NCI-H82 treated with DMSO at 0.1 percent for 48 hours (cell line): ENCODE data around the gene TRAPPC2L.
"Not testable (repeated sequence)": the region's sequence is repeated elsewhere in the genome, so short reads cannot be mapped to it uniquely, and the experiment has no call there.

Experiments used
- DNase-seq: peaks from one replicate; lab custom pipeline; 2025; ENCODE audit not compliant: unreplicated experiment; lab: John Stamatoyannopoulos, UW

The TRAPPC2L gene

GRCh38 chr16:88818575-88818874 is 38.4 kb upstream of the TRAPPC2L start:
- DNase-seq, result no peak

GRCh38 chr16:88819126-88819525 is 37.8 kb upstream of the TRAPPC2L start:
- DNase-seq, result no peak

- DNase-seq, result no peak
Observed at GRCh38 chr16:88820385-88821025, 36.4 kb upstream of the TRAPPC2L start.

GRCh38 chr16:88821168-88821850 is 35.6 kb upstream of the TRAPPC2L start:
- DNase-seq, result no peak

GRCh38 chr16:88822281-88823040 is 34.5 kb upstream of the TRAPPC2L start:
- no peak for DNase-seq

GRCh38 chr16:88823646-88824045 is 33.3 kb upstream of the TRAPPC2L start:
- DNase-seq, result not testable (repeated sequence)

- DNase-seq, result no peak
Observed at GRCh38 chr16:88824256-88825077, 32.5 kb upstream of the TRAPPC2L start.

- no peak for DNase-seq
Observed at GRCh38 chr16:88825146-88825545, 31.8 kb upstream of the TRAPPC2L start.

- DNase-seq, result no peak
Observed at GRCh38 chr16:88826070-88826840, 30.7 kb upstream of the TRAPPC2L start.

- DNase-seq, result no peak
Observed at GRCh38 chr16:88827727-88828126, 29.2 kb upstream of the TRAPPC2L start.

- DNase-seq, result no peak
Observed at GRCh38 chr16:88828711-88829110, 28.2 kb upstream of the TRAPPC2L start.

- no peak for DNase-seq
Observed at GRCh38 chr16:88830258-88830657, 26.7 kb upstream of the TRAPPC2L start.

- no peak for DNase-seq
Observed at GRCh38 chr16:88830783-88831182, 26.1 kb upstream of the TRAPPC2L start.

- no peak for DNase-seq
Observed at GRCh38 chr16:88831838-88832237, 25.1 kb upstream of the TRAPPC2L start.

- no peak for DNase-seq
Observed at GRCh38 chr16:88833086-88833485, 23.8 kb upstream of the TRAPPC2L start.

- DNase-seq, result no peak
Observed at GRCh38 chr16:88834670-88835069, 22.3 kb upstream of the TRAPPC2L start.

- no peak for DNase-seq
Observed at GRCh38 chr16:88835383-88835782, 21.5 kb upstream of the TRAPPC2L start.

- no peak for DNase-seq
Observed at GRCh38 chr16:88835818-88836217, 21.1 kb upstream of the TRAPPC2L start.

- DNase-seq, result no peak
Observed at GRCh38 chr16:88836791-88837190, 20.1 kb upstream of the TRAPPC2L start.

GRCh38 chr16:88837806-88838205 is 19.1 kb upstream of the TRAPPC2L start:
- no peak for DNase-seq

GRCh38 chr16:88838566-88838965 is 18.4 kb upstream of the TRAPPC2L start:
- DNase-seq, result no peak
